Liver (tissue), 9 donors: ENCODE results near the gene PRMT9. TPM values are rescaled to one million over a fixed set of nuclear protein-coding genes. Genes with fewer than 3 reads are reported as not detected.

Source experiments
- DNase-seq: peaks from one replicate; pipeline ENCODE4 v3.0.0-alpha.2; 2017; ENCODE audit warnings: low spot score
- H3K27ac ChIP-seq, 2 donors: one replicate each; pipeline ENCODE4 v1.7.0; 2013; ENCODE audit warnings: inconsistent platforms in 2 of 2, low read length in 2 of 2, control low read depth in 1 of 2, low read depth in 1 of 2, mild to moderate bottlenecking in 1 of 2
- H3K27me3 ChIP-seq, 4 donors: one replicate each; pipeline versions ENCODE4 v1.6.1 to v1.7.0; 2013; ENCODE audit warnings: low read length in 3 of 4, inconsistent platforms in 1 of 4, mild to moderate bottlenecking in 1 of 4, moderate library complexity in 1 of 4; ENCODE audit not compliant: control insufficient read depth in 4 of 4, insufficient read depth in 4 of 4
- H3K36me3 ChIP-seq, 4 donors: one replicate each; pipeline versions ENCODE4 v1.6.1 to v1.7.0; 2013; ENCODE audit warnings: low read length in 3 of 4, mild to moderate bottlenecking in 3 of 4, low read depth in 1 of 4, moderate library complexity in 1 of 4; ENCODE audit not compliant: control insufficient read depth in 4 of 4, insufficient read depth in 3 of 4
- H3K4me1 ChIP-seq, 4 donors: one replicate each; pipeline versions ENCODE4 v1.6.1 to v1.7.0; 2013; ENCODE audit warnings: low read length in 3 of 4, mild to moderate bottlenecking in 3 of 4, moderate library complexity in 1 of 4; ENCODE audit not compliant: control insufficient read depth in 4 of 4, insufficient read depth in 4 of 4
- H3K4me3 ChIP-seq, 3 donors: one replicate each; pipeline versions ENCODE4 v1.6.1 to v1.7.0; 2013; ENCODE audit warnings: low read length in 3 of 3, control low read depth in 1 of 3, low read depth in 1 of 3, mild to moderate bottlenecking in 1 of 3
- H3K9ac ChIP-seq, 2 donors: one replicate each; pipeline ENCODE4 v1.7.0; 2013; ENCODE audit warnings: low read length in 2 of 2, mild to moderate bottlenecking in 2 of 2, moderate library complexity in 2 of 2, control low read depth in 1 of 2, low read depth in 1 of 2
- H3K9me3 ChIP-seq, 4 donors: one replicate each; pipeline versions ENCODE4 v1.6.1 to v1.7.0; 2013; ENCODE audit warnings: low read length in 3 of 4; ENCODE audit not compliant: control insufficient read depth in 4 of 4
- CTCF ChIP-seq: fragments of 150-350 bp; IDR thresholded peaks from 2 replicates; pipeline ENCODE4 v1.5.1; 2017; ENCODE audit warnings: improper control_type of control experiment, low read depth, low read length; ENCODE audit not compliant: missing input control
- EGR1 ChIP-seq, 2 donors: IDR thresholded peaks; 2 replicates each; pipeline ENCODE4 v1.6.1; 2016 to 2018; ENCODE audit warnings: antibody characterized with exemption in 2 of 2, low read depth in 2 of 2
- FOXA1 ChIP-seq: IDR thresholded peaks from 2 replicates; pipeline ENCODE4 v1.6.1; 2016; ENCODE audit warnings: antibody characterized with exemption
- GABPA ChIP-seq, 2 donors: IDR thresholded peaks in 1 of 2; conservative IDR thresholded peaks in 1 of 2; 2 replicates each; pipeline ENCODE4 v1.6.1; 2016; ENCODE audit warnings: antibody characterized with exemption in 2 of 2, mild to moderate bottlenecking in 1 of 2, moderate library complexity in 1 of 2
- HNF4A ChIP-seq, 2 donors: conservative IDR thresholded peaks; 2 replicates each; pipeline ENCODE4 v1.6.1; 2016; ENCODE audit warnings: antibody characterized with exemption in 2 of 2, mild to moderate bottlenecking in 2 of 2
- HNF4G ChIP-seq: IDR thresholded peaks from 2 replicates; pipeline ENCODE4 v1.6.1; 2016; ENCODE audit warnings: antibody characterized with exemption
- JUND ChIP-seq, 2 donors: IDR thresholded peaks; 2 replicates each; pipeline ENCODE4 v1.6.1; 2016; ENCODE audit warnings: antibody characterized with exemption in 2 of 2
- MAX ChIP-seq: IDR thresholded peaks from 2 replicates; pipeline ENCODE4 v1.6.1; 2016; ENCODE audit warnings: antibody characterized with exemption
- NR2F2 ChIP-seq: IDR thresholded peaks from 2 replicates; pipeline ENCODE4 v1.6.1; 2016; ENCODE audit warnings: antibody characterized with exemption
- RAD21 ChIP-seq, 2 donors: IDR thresholded peaks; 2 replicates each; pipeline ENCODE4 v1.6.1; 2016; ENCODE audit warnings: antibody characterized with exemption in 2 of 2, mild to moderate bottlenecking in 2 of 2
- REST ChIP-seq: IDR thresholded peaks from 2 replicates; pipeline ENCODE4 v1.6.1; 2016; ENCODE audit warnings: antibody characterized with exemption, mild to moderate bottlenecking
- RXRA ChIP-seq, 2 donors: IDR thresholded peaks; 2 replicates each; pipeline ENCODE4 v1.6.1; 2017 to 2018; ENCODE audit warnings: antibody characterized with exemption in 2 of 2, mild to moderate bottlenecking in 1 of 2
- SP1 ChIP-seq: IDR thresholded peaks from 2 replicates; pipeline ENCODE4 v1.6.1; 2018; ENCODE audit warnings: antibody characterized with exemption, mild to moderate bottlenecking
- TAF1 ChIP-seq: conservative IDR thresholded peaks from 2 replicates; pipeline ENCODE4 v1.6.1; 2016; ENCODE audit warnings: antibody characterized with exemption, mild to moderate bottlenecking
- YY1 ChIP-seq: IDR thresholded peaks from 2 replicates; pipeline ENCODE4 v1.6.1; 2016; ENCODE audit warnings: antibody characterized with exemption, mild to moderate bottlenecking
- ZBTB33 ChIP-seq: IDR thresholded peaks from 2 replicates; pipeline ENCODE4 v1.6.1; 2016; ENCODE audit warnings: antibody characterized with exemption
- WGBS: extraction: QIAGEN DNeasy Blood & Tissue Kit; methylation state at CpG from one replicate; pipeline ENCODE4 v1.1.7; 2013; 5-methylcytosine and 5-hydroxymethylcytosine counted together
- polyA plus RNA-seq, 2 donors: library from polyadenylated mRNA; stranded (reverse) in 1 of 2; unstranded in 1 of 2; fragments of 200-250 nt in 1 of 2; fragments of >200 nt in 1 of 2; fragmentation: Nextera tagmentation in 1 of 2; extraction: Ambion mirVana in 1 of 2; gene quantifications; one replicate each; pipeline versions ENCODE4 v1.2.1 to v1.2.3, GENCODE V29; 2013 to 2015
- total RNA-seq, 2 donors: library from RNA; depleted of rRNA; stranded (reverse); fragments of >200 nt; gene quantifications; one replicate each; pipeline ENCODE4 v1.2.3, GENCODE V29; 2014
- donor health status: healthy.
- donor health status: healthy.
- donor health status: healthy.
- donor health status: healthy.
- donor health status: healthy.

The PRMT9 gene
- total and polyA plus RNA-seq, 4 donors: 2.4 to 8.5 (median 5.7) TPM

- Histone ChIP-seq H3K4me3 (no peak overlapping the region), H3K27me3 (no peaks in the 10 kb centered on the region), H3K9ac (no peak overlapping the region), H3K36me3 (peaks cover 10 to 64% (median 51%) of the 10 kb centered on the region in 4 donors), H3K27ac (no peak overlapping the region), H3K9me3 (no peaks in the 10 kb centered on the region), H3K4me1 (no peaks in the 10 kb centered on the region)
- 98% methylated on average over 1 of the region's 1 CpG for WGBS
- TF ChIP-seq RXRA (IDR thresholded peaks at IDR 0.05): no peak
- TF ChIP-seq EGR1 (IDR thresholded peaks at IDR 0.05; ENCODE audit: low read depth in 2 of 2): no peak
- TF ChIP-seq SP1: no peak
- no peak for TF ChIP-seq GABPA (IDR thresholded peaks at IDR 0.05 in 1 of 2, conservative IDR thresholded peaks at IDR 0.05 in 1 of 2)
- TF ChIP-seq RAD21 (IDR thresholded peaks at IDR 0.05): no peak
- TF ChIP-seq CTCF: no peak
- TF ChIP-seq MAX: no peak
- TF ChIP-seq NR2F2: no peak
- no peak for TF ChIP-seq TAF1
- no peak for TF ChIP-seq HNF4A (conservative IDR thresholded peaks at IDR 0.05)
- TF ChIP-seq ZBTB33: no peak
- no peak for TF ChIP-seq FOXA1
- TF ChIP-seq YY1: no peak
- no peak for TF ChIP-seq HNF4G
- no peak for TF ChIP-seq JUND (IDR thresholded peaks at IDR 0.05)
- no peak for TF ChIP-seq REST
- DNase-seq: no peak
Measured at GRCh38 chr4:147629783-147630730, 53.9 kb downstream of the PRMT9 start.
